ENCODE results near the gene RUBCN. TPM values are rescaled to one million over a fixed set of nuclear protein-coding genes. Genes with fewer than 3 reads are reported as not detected.
A peak's percentile ranks its signal among the peaks of the same experiment; 100 is the strongest.
"Not testable (repeated sequence)": the region's sequence is repeated elsewhere in the genome, so short reads cannot be mapped to it uniquely, and the experiment has no call there.

Gene RUBCN
- total RNA-seq, 1 donor from 2014 or later, result 8.8 TPM

- DNase-seq, result not testable (repeated sequence)
Observed at GRCh38 chr3:197656960-197657359, 79.7 kb downstream of the RUBCN start.

DNA sequence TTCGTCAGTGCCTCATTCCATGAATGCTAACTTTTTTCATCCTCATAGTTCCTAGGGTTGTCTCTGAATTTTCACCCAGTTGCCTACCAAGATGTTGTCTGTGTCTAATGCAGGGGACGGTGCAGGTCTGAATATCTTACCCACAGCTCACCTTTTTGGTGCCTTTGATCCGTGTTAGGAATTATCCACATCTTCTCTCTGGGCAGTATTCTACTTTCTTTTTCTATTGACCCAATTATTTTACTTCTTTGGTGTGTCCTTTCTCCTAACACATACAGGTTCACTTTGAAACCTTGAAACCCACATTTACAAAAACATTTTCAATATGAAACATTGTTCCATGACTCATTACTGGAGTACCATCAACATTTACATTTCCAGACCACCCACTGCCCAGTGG lies 80.6 kb downstream of the RUBCN start:
- not testable (repeated sequence) for DNase-seq

DNA sequence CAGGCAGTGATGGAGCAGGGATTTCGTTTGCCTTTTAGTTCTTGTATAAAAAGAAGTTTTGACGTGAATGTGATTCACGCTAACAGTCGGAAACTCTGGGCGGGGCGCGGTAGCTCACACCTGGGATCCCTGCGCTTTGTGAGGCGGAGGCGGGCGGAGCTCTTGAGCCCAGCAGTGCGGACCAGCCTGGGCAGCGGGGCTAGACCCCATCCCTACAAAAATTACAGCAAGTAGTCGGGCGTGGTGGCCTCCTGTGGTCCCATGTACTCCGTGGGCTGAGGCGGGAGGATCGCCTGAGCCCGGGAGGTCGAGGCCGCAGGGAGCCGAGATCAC lies 81.7 kb downstream of the RUBCN start:
- DNase-seq, result not testable (repeated sequence)

- DNase-seq, result not testable (repeated sequence)
Observed at GRCh38 chr3:197654090-197654997, 82.4 kb downstream of the RUBCN start.

DNA sequence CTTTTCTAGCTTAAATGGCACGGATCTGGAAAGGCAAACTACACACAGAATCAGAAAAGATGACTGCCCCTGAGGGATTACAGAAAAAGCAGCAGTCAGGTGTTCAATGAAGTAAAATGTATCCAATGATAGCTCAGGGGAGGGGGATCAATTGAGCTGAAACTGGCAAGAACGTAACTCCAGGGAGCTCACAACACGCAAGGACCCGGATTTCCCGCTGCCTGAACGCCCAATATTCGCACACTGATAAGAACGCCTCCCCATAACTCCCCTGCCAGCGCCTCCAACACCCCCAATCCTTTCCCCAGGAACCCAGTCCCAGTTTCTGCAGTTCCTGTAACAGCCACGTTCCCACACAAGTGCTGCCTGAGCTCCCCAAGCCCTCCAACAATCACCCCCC lies 83.8 kb downstream of the RUBCN start:
- DNase-seq, result not testable (repeated sequence)

DNA sequence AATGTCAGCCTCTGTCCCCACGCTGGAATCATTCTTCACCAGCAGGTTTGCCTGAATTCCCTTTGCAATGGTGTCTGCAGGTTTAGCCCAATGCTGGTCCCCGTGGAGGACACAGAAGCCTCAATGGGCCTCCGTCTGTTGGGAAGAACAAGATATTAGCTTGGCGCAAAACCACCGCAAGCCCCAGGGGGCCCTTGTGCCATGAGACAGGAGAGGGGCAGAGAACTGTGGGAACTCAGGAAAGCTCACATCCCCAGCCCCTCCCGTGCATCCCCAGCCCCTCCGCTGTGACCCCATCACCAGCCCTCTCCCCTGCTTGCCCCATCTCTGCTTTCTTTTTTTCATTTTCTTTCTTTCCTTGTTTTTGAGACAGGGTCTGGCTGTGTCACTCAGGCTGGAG lies 89.1 kb downstream of the RUBCN start:
- DNase-seq, result not testable (repeated sequence)

DNA sequence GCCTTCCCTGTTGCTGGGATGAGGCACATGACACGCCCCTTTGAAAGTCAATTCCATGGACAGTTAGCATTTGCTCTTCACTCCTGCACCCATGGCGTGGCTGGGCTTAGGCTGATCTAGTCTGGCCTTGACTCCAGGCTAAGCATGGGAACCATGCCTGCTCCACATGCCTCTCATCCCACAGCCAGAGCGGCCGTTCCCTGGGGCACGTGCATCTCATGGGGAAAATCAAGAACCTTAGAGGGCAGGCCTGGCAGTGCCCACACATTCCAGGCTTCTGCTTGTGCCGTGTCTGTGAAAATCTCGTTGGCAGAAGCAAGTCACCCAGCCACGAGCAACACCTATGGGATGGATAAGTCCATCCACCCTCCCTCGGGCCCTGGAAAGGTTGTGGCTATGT lies 89.5 kb downstream of the RUBCN start:
- DNase-seq, result not testable (repeated sequence)

- DNase-seq, result not testable (repeated sequence)
Observed at GRCh38 chr3:197646294-197646693, 90.4 kb downstream of the RUBCN start.

GRCh38 chr3:197637556-197637955 lies 99.1 kb downstream of the RUBCN start:
- not testable (repeated sequence) for DNase-seq

DNA sequence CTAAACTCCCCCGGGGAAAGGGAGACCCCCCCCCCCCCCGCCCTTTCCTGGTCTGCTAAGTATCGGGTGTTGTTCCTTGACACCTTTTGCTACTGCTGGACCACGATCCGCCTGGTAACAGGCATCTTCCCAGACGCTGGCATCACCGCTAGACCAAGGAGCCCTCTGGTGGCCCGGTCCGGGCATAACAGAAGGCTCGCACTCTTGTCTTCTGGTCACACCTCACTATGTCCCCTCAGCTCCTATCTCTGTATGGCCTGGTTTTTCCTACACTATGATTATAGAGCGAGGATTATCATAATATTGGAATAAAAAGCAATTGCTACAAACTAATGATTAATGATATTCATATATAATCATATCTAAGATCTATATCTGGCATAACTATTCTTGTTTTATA lies 104.7 kb downstream of the RUBCN start:
- not testable (repeated sequence) for DNase-seq

- not testable (repeated sequence) for DNase-seq
Observed at GRCh38 chr3:197630766-197631165, 105.9 kb downstream of the RUBCN start.

DNA sequence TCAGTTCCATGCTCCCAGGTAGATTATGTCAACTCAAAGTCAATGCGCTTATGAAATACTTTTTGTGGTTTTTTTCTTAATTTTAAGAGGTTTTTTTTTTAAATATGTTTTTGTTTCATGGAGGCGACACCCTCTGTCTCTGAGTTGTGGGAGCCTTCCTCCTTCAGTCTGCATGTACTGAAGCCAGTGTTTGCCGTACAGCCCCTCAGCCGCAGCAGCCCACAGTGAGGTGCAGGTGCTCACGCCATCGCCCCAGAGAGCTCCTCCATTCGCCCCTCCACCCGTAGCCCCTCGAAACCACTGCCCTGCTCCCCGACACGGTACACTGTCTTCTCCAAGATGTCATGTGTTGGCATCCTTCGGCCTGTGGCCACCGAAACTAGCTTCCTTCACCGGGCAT lies 107.4 kb downstream of the RUBCN start:
- not testable (repeated sequence) for DNase-seq

DNA sequence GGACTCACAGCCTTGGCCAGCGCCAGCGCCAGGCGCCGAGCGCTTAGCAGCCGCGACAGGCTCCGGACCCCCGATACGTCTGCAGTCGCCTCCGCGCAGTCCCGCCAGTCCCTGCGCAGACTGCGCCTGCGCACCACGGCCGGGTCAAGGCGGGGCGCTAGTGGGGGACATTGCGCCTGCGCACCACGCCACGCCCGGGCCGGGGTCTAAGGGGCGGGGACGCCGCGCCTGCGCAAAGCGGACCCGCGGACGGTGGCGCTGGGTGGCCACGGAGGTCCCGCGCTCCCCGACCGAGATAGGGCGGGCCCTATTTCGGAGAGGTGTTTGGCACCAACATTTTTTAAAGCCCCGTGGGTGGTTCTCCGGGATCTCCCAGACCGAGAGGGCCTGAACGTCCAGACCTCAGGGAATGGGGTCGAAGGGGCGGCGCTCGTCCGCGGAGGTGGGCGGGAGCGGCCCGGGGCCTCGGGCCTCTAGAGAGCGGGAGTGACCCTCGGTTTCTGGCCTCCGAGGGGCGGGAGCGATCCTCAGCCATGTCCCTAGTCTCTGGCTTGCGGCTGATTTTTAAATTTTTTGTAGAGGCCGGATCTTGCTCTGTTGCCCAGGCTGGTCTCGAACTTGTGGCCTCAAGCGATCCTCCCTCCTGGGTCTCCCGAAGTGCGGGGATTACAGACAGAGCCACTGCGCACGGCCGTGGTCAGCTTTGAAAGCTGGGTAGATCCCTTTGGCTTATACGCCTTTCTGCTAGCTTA lies 108.8 kb downstream of the RUBCN start:
- peak; percentile 81 for DNase-seq

- DNase-seq, result not testable (repeated sequence)
Observed at GRCh38 chr3:197627158-197627771, 109.4 kb downstream of the RUBCN start.

- DNase-seq, result not testable (repeated sequence)
Observed at GRCh38 chr3:197626404-197627157, 110.1 kb downstream of the RUBCN start.

DNA sequence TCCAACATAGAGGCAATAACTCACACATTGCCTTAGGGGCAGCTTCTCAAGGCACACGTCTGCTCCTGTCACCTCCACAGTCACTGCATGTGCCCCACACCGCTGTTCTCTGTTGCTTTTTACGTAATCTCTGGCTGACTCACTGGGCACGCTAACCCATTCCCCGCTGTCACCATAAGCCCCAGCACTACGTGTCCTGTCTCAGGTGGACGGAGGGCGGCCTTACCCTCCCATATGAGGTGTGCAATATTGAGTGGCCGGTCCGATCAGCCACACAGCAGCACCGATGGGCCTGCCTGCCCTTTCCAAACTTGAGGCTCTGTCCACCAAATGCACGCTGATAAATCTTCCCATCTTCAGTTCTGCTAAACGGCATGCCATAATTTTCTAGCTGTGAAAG lies 115.2 kb downstream of the RUBCN start:
- not testable (repeated sequence) for DNase-seq

Other genes with a start within 250 kb of the RUBCN start
- gene BDH1, start 180.9 kb downstream of the RUBCN start, total RNA-seq, result 4.4 and 7.2 TPM in 2 replicates
- 73.2 and 110 TPM in 2 replicates for gene FYTTD1, start 13.0 kb upstream of the RUBCN start, total RNA-seq
- gene LRCH3, start 54.4 kb upstream of the RUBCN start, total RNA-seq, result 82.4 and 154 TPM in 2 replicates
- gene RPL35A, start 213.3 kb upstream of the RUBCN start, total RNA-seq, result 417 and 678 TPM in 2 replicates
- gene LMLN, start 223.3 kb upstream of the RUBCN start, total RNA-seq, result 2.0 and 3.2 TPM in 2 replicates